Hippocampal formation (tissue), 2 donors: ENCODE results near the gene RBKS.
A peak's percentile ranks its signal among the peaks of the same experiment; 100 is the strongest.
"Not testable (repeated sequence)": the region's sequence is repeated elsewhere in the genome, so short reads cannot be mapped to it uniquely, and the experiment has no call there.

Source experiments
- DNase-seq, 2 donors: peaks; one replicate each; lab custom pipeline; 2025; lab: John Stamatoyannopoulos, UW

Gene RBKS

DNA sequence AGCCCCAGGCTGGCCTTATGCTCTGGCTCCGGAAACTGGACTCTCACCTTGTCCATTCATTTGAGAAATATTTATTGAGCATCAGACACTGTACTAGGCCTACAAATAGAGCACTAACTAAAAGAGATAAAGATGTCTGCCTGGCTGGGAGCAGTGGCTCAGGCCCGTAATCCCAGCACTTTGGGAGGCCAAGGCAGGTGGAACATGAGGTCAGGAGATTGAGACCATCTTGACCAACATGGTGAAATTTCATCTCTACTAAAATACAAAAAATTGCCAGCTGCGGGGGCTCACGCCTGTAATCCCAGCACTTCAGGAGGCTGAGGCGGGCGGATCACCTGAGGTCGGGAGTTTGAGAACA lies 126.3 kb downstream of the RBKS start:
- no peak for DNase-seq

DNA sequence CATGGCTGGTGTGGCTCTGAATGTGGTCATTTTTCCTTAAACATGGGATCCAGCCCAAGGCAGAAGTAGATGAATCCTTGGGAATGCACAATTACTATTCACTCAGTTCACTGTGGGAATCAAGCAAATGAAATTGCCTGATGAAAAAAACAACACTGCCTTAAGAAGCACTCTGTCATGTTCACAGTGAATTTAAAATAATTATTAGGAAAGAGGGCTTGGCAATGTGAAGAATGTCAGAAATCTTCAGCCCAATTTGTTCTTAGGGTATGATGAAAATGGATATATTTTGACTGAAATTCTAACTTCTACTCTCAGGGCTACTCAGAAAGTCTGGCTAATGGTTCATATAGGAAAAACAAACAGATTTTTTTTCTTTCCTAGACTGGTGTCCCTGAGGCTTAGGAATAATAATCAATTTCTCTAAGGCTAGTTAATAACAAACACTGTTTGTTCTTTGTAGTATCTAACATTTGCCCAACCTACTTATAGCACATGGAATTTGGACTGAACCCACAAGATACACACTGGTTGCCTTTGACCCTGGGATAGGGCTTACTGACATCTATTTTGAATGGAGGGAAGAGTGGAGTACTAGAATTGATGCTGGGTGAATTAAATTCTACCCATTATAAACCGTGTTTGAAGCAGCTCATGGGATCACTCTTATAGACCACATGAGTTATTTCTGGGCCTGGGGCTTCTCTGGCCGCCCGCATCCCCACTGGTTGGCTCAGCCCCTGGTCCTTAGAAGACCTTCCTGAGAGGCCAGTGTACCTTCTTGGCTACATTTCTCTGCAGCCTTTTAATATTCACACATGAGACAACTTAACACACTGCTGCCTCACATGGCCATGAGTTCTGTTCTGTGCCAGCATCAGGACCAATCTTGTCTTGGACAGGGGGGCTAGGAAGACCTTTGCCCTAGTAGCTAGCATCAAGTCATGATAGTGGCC lies 127.0 kb downstream of the RBKS start:
- DNase-seq = no peak

DNA sequence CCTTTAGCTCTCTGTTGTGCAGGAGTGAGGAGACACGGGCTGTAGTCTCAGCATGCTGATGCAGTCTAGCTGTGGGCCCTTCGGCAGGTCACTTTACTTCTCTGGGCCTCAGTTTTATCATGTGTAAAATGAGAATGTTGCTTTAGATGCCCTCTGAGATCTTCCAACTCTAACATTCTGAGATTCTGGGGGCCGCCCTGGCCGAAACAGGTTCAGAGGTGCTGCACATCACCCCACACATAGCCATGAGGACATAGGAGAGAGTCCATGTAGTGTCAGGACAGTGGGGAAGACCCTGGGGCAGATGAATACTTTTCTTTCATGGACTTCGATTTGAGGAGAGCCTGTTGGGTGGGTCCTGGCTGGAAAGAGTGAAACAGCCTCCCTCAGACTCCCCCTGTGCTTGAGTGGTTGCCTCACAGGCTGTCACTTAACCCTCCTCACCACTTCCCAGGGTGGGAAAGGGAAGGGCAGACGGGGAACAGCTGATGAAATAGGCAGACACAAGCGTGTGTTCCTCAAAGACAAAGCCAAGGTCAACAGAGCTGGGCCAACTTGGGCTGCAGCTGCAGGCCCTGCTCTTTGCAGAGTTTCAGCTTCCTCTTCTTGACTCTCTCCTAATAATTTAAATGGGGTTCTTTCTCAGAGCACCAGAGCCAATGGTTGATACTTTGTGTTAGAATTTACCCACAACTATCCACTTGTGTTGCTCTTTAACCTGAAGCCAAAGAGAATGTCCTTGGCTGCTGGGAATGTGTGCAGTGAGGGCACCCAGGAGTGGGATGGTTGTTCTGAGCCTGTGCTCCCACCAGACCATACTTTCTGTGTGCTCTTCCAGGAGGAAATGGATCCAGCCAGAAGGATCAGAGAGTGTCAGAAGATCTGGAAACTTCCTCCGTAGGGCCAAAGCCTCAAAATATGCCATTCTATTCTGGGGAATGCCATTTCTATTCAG lies 133.4 kb downstream of the RBKS start:
- DNase-seq = no peak

GRCh38 chr2:27756091-27756490 lies 134.1 kb downstream of the RBKS start:
- DNase-seq = no peak

DNA sequence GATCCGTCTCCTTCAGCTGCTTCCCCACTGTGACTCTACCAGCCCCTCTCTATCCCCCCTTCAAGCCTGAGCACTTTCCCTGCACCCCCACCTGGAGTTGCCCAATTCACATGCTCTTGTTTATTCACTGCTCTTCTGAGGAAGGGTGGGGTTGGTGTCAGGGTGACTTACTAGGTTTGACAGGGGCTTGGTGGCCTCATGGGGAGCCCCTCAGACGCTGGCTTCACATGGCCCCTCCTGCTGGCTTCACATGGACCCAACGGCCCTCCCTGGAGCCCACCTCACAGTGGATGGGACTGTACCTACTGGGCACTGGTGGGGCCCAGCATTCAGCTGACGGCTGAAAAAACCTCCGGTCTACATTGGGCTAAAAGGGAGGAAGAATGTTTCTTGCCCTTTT lies 135.4 kb downstream of the RBKS start:
- DNase-seq = no peak

DNA sequence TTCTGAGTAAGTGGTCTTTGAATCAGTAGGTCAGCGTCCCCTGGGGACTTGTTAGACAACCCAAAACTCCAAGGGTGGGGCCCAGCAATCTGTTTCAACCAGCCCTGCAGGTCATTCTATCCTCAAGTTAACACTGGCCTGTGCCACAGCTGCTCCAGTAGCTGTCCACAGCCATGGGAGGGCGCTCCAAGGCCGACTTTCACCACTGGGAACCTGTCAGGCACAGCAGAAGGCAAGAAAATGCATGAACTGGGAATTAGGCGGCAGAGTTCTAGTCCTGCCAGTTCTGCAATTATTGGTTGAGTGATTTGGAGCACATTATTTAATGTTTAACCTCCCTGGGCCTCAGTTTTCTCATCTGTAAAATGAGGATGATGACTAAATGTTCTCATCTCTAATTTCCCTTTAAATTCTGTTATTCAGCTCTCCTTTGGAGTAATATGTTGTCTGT lies 136.0 kb downstream of the RBKS start:
- peak in 1 of 2 donors; percentile 8 for DNase-seq

DNA sequence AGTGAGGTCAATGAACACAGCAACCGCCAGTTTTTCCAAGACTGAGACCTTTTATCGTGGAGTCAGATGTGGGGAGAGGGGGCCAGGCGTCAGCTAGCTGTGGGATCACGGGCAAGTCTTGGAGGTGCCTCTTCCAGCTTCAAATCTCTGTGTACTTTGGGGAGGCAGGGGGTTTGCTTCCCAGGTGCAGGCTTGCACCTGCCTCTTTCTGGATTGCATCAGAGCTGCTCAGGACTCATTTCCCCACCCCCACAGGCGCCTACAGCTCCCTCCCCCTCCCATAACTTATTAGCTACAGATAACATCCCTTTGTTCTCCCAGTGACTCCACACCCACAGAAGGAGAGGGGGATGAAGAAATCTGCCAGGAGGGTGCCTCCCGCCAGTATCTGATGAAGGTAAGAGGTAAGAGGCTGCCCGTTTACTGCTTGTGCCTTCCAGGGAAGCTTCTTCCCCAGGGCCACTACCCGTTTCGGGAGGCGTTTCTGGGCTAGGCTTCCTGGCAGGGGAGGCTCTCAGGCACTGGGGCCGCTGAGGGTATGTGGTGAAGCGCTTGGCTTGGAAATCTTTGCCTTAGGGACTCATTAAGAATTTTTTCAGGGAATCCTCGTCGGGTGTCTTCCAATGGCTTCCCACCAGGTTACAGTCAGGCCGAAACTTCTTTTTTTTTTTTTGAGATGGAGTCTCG lies 137.5 kb downstream of the RBKS start:
- no peak for DNase-seq

- DNase-seq = no peak
Observed at GRCh38 chr2:27751377-27751776, 138.8 kb downstream of the RBKS start.

DNA sequence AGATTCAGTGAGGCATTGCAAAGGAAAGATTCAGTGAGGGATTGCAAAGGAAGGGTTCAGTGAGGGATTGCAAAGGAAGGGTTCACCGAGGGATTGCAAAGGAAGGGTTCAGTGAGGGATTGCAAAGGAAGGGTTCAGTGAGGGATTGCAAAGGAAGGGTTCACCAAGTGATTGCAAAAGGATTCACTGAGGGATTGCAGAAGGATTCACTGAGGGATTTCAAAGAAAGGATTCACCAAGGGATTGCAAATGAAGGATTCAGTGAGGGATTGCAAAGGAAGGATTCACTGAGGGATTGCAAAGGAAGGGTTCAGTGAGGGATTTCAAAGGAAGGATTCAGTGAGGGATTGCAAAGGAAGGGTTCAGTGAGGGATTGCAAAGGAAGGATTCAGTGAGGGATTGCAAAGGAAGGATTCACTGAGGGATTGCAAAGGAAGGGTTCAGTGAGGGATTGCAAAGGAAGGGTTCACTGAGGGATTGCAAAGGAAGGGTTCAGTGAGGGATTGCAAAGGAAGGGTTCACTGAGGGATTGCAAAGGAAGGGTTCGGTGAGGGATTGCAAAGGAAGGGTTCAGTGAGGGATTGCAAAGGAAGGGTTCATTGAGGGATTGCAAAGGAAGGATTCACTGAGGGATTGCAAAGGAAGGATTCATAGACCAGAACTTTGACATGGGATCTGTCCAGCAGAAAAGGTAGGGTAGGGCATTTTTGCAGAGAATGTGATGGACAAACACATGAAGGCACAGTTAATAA lies 141.2 kb downstream of the RBKS start:
- not testable (repeated sequence) for DNase-seq

- no peak for DNase-seq
Observed at GRCh38 chr2:27747827-27748352, 142.3 kb downstream of the RBKS start.

DNA sequence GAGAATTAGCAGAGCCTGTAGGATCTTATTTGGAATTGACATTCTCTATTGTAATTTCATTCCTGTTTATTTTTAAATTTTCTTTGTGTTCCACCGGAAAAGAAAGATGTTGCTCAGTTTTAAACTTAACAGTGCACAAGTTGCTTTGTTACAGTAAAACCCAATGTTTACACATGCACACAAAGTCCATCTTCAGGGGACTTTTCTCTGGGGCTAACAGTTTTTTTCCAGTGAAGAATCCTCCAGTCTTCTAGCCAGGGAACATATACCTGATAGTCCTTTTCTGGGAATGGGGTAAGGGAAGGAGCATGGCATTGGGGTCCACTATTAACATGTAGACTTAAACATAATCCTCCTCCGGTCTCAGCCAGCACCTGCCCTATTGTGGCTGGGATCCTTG lies 143.9 kb downstream of the RBKS start:
- no peak for DNase-seq

GRCh38 chr2:27745494-27745893 lies 144.7 kb downstream of the RBKS start:
- not testable (repeated sequence) for DNase-seq

DNA sequence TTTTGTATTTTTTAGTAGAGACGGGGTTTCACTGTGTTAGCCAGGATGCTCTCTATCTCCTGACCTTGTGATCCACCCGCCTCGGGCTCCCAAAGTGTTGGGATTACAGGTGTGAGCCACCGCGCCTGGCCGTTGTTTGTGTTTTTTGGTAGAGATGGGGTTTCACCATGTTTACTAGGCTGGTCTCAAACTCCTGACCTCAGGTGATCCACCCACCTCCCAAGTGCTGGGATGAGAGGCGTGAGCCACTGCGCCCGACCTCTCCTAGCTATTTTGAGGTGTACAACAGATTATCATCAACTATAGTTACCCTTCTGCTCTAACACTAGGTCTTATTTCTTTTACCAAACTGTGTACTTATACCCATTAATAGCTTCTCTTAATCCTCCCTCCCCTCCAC lies 147.6 kb downstream of the RBKS start:
- DNase-seq = no peak

GRCh38 chr2:27741673-27742072 lies 148.5 kb downstream of the RBKS start:
- no peak for DNase-seq

- no peak for DNase-seq
Observed at GRCh38 chr2:27739058-27739373, 151.2 kb downstream of the RBKS start.

- DNase-seq = no peak
Observed at GRCh38 chr2:27738349-27739057, 151.7 kb downstream of the RBKS start.

DNA sequence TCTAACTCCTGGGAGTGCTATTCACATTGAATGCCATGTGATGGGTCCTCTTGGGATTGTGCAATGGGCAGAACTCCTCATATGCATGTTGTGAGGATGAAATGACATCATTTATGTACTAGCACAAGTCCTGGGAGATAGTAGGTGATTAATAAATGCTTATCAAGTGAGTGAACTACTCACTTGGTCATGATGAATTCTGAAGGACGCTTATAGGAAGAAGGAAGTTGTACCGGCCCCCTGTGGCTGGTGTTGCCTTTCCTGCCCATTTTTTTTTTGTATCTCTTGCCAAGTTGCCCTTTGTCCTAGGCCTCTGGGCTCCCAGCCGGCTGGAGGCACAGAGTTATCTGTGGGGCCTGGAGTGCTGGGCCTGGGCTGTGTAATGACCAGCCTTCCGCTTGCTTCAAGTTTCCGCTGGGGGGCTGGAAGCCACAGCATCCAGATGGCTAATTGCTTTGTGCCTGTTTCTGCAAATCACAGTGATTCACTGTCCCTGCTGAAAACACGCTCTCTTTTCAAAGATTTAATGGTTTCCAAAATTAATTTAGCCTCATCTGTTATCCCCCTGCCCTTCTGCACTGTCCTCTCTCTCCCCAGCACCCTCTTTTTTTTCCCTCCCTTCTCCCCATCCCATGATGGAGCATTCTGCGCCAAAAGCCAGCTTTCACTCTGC lies 152.4 kb downstream of the RBKS start:
- DNase-seq = no peak

- no peak for DNase-seq
Observed at GRCh38 chr2:27736890-27737204, 153.3 kb downstream of the RBKS start.

GRCh38 chr2:27736031-27736889 lies 153.9 kb downstream of the RBKS start:
- no peak for DNase-seq
